ENCODE measurements around the gene RTEL1.
"Not testable (repeated sequence)": the region's sequence is repeated elsewhere in the genome, so short reads cannot be mapped to it uniquely, and the experiment has no call there.

The RTEL1 gene

GRCh38 chr20:63667858-63668257, 9.7 kb downstream of the RTEL1 start:
- in situ Hi-C loops (cut with HindIII; ENCODE audit: low pct_ligation_motif_present, low sequenced_read_pairs): no loop called here
- Histone ChIP-seq H3K36me3 (replicated peaks) (peaks cover 26% of the 10 kb centered on the region), H3K27ac (no peak overlapping the region), H3K27me3 (replicated peaks) (no peaks in the 10 kb centered on the region), H3K4me3 (ENCODE audit: low read depth, low read length) (no peak overlapping the region)
- TF ChIP-seq, protein P1, sequence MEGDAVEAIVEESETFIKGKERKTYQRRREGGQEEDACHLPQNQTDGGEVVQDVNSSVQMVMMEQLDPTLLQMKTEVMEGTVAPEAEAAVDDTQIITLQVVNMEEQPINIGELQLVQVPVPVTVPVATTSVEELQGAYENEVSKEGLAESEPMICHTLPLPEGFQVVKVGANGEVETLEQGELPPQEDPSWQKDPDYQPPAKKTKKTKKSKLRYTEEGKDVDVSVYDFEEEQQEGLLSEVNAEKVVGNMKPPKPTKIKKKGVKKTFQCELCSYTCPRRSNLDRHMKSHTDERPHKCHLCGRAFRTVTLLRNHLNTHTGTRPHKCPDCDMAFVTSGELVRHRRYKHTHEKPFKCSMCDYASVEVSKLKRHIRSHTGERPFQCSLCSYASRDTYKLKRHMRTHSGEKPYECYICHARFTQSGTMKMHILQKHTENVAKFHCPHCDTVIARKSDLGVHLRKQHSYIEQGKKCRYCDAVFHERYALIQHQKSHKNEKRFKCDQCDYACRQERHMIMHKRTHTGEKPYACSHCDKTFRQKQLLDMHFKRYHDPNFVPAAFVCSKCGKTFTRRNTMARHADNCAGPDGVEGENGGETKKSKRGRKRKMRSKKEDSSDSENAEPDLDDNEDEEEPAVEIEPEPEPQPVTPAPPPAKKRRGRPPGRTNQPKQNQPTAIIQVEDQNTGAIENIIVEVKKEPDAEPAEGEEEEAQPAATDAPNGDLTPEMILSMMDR (IDR thresholded peaks at IDR 0.05; ENCODE audit: low read depth, low read length, missing control alignments): no peak
- no peak for DNase-seq

DNA sequence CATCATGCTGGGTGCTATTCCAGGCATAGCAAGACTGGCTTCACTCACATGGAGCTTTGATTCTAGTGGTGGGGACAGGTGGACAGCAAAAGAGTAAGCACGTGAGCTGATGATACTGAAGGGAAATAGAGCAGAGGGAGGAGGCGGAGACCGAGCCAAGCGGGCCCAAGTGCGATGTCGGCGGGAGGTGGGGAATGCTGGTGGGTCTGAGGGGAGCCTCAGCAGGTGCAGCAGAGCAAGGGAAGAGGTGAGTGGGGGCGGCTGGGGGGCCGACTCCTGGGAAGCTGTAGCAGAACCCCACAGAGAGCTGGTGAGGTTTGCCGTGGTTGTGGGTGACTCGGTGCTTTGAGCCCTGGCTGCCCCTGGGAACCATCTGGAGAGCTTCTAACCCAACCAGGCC, 10.2 kb downstream of the RTEL1 start:
- TF ChIP-seq, protein P1 (IDR thresholded peaks at IDR 0.05; ENCODE audit: low read depth, low read length, missing control alignments): no peak
- in situ Hi-C loops (cut with HindIII; ENCODE audit: low pct_ligation_motif_present, low sequenced_read_pairs): no loop called here
- Histone ChIP-seq H3K36me3 (replicated peaks) (peaks cover 26% of the 10 kb centered on the region), H3K4me3 (ENCODE audit: low read depth, low read length) (no peak overlapping the region), H3K27me3 (replicated peaks) (no peaks in the 10 kb centered on the region), H3K27ac (no peak overlapping the region)
- DNase-seq: no peak

GRCh38 chr20:63671695-63672094, 13.6 kb downstream of the RTEL1 start:
- H3K36me3 ChIP-seq (replicated peaks): peaks cover 31% of the 10 kb centered on the region
- DNase-seq; in situ Hi-C loops (cut with HindIII; ENCODE audit: low pct_ligation_motif_present, low sequenced_read_pairs); H3K27me3 ChIP-seq (replicated peaks); H3K4me3 ChIP-seq (ENCODE audit: low read depth, low read length); H3K27ac ChIP-seq: not testable (repeated sequence)

- Histone ChIP-seq H3K4me3 (ENCODE audit: low read depth, low read length) (no peak overlapping the region), H3K36me3 (replicated peaks) (peaks cover 25% of the 10 kb centered on the region), H3K27me3 (replicated peaks) (no peaks in the 10 kb centered on the region), H3K27ac (no peak overlapping the region)
- TF ChIP-seq, protein P1 (IDR thresholded peaks at IDR 0.05; ENCODE audit: low read depth, low read length, missing control alignments): no peak
- no peak for DNase-seq
- in situ Hi-C loops (cut with HindIII; ENCODE audit: low pct_ligation_motif_present, low sequenced_read_pairs): no loop called here
Measured at GRCh38 chr20:63672666-63673065, 14.6 kb downstream of the RTEL1 start.

GRCh38 chr20:63673951-63674350, 15.8 kb downstream of the RTEL1 start:
- Histone ChIP-seq H3K27me3 (replicated peaks) (no peaks in the 10 kb centered on the region), H3K4me3 (ENCODE audit: low read depth, low read length) (no peak overlapping the region), H3K36me3 (replicated peaks) (peaks cover 19% of the 10 kb centered on the region), H3K27ac (no peak overlapping the region)
- DNase-seq: no peak
- in situ Hi-C loops (cut with HindIII; ENCODE audit: low pct_ligation_motif_present, low sequenced_read_pairs): no loop called here
- TF ChIP-seq, protein P1 (IDR thresholded peaks at IDR 0.05; ENCODE audit: low read depth, low read length, missing control alignments): no peak

- peaks cover 17% of the 10 kb centered on the region for H3K36me3 ChIP-seq (replicated peaks)
Measured at GRCh38 chr20:63675681-63676368, 17.7 kb downstream of the RTEL1 start.

More at GRCh38 chr20:63675681-63676368, 17.7 kb downstream of the RTEL1 start:
- Histone ChIP-seq H3K4me3 (ENCODE audit: low read depth, low read length) (no peak overlapping the region), H3K27ac (no peak overlapping the region), H3K27me3 (replicated peaks) (no peaks in the 10 kb centered on the region)
- TF ChIP-seq, protein P1 (IDR thresholded peaks at IDR 0.05; ENCODE audit: low read depth, low read length, missing control alignments): no peak
- no peak for DNase-seq
- in situ Hi-C loops (cut with HindIII; ENCODE audit: low pct_ligation_motif_present, low sequenced_read_pairs): loop anchor here (25.0 kb wide), 1 partner anchor 89 kb away; no protein-coding TSS in a partner anchor

Data from brain microvascular endothelial cell (primary cell).